ENCODE results near the gene FASTKD3.

DNA sequence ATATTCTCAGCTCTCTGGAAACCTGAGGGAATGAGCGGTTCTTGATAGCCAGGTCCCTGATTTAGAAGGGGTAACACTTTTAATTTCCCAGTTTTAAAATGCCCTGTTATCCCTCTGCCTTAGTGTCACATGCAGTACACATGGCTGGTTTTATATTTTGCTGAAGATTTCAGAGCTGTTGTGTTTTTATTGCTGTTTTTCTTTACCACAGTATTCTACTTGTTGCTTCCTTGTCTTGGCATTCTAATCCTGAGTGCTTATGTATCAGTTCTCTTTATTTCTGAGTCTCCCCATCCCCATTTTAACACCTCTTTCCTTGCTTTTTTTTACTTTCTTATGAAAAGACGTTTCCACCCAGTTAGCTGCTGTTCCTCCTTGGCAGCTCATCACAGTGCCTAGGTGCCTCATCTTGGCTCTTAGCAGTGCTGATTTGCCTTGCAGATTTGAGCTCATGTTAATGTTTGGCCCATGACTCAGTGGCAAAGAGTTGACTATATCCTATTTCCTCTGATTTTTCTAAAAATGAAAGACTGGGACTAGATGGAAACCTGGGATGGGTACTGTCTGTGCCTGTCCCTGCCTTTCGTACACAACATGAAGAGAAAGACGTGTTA is 3.8 kb upstream of the FASTKD3 start:
- TF ChIP-seq, protein P1, sequence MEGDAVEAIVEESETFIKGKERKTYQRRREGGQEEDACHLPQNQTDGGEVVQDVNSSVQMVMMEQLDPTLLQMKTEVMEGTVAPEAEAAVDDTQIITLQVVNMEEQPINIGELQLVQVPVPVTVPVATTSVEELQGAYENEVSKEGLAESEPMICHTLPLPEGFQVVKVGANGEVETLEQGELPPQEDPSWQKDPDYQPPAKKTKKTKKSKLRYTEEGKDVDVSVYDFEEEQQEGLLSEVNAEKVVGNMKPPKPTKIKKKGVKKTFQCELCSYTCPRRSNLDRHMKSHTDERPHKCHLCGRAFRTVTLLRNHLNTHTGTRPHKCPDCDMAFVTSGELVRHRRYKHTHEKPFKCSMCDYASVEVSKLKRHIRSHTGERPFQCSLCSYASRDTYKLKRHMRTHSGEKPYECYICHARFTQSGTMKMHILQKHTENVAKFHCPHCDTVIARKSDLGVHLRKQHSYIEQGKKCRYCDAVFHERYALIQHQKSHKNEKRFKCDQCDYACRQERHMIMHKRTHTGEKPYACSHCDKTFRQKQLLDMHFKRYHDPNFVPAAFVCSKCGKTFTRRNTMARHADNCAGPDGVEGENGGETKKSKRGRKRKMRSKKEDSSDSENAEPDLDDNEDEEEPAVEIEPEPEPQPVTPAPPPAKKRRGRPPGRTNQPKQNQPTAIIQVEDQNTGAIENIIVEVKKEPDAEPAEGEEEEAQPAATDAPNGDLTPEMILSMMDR (conservative IDR thresholded peaks at IDR 0.05) = no peak
- TF ChIP-seq EZH2 (IDR thresholded peaks at IDR 0.05; ENCODE audit: low read depth) = no peak

Measured in PC-9 (cell line).